GM12878 (cell line): ENCODE results near the gene MRTFA. TPM values are rescaled to one million over a fixed set of nuclear protein-coding genes. Genes with fewer than 3 reads are reported as not detected.

Experiments used
- ATAC-seq: fragments of 200-7000 bp; cut with Tn5 transposase; 3 replicates; pipeline ENCODE4 v1.9.1; 2020; ENCODE audit warnings: mild to moderate bottlenecking, moderate library complexity
- BruUV-seq: library from RNA; stranded (reverse); fragments of 400-500 nt; replicated peaks from 2 replicates; lab custom pipeline; 2021; lab: Mats Ljungman, UMichigan
- CTCF ChIA-PET: fragments of 300-600 bp; sonication (Branson Sonifier 250); formaldehyde crosslinking; extraction: SDS; loops from one replicate; lab custom pipeline; 2021; ENCODE audit warnings: inconsistent platforms; lab: Yijun Ruan, JAX
- POLR2A ChIA-PET: fragments of 350-600 bp; formaldehyde crosslinking; extraction: SDS; loops from one replicate; lab custom pipeline; 2021; ENCODE audit warnings: inconsistent platforms; lab: Charles Lee
- RAD21 ChIA-PET: fragments of 300-600 bp; sonication (Branson Sonifier 250); formaldehyde crosslinking; loops from one replicate; lab custom pipeline; 2023; ENCODE audit warnings: antibody characterized with exemption; ENCODE audit not compliant: unreplicated experiment; lab: Charles Lee
- SMC1A ChIA-PET: fragments of 300-600 bp; sonication (Branson Sonifier 250); formaldehyde crosslinking; loops from one replicate; lab custom pipeline; 2023; ENCODE audit not compliant: unreplicated experiment, uncharacterized antibody; lab: Charles Lee
- DNase-seq: peaks from one replicate; pipeline ENCODE4 v3.0.0-alpha.2; 2011; ENCODE audit warnings: low read depth, low spot score
- FAIRE-seq: peaks from 3 replicates; lab custom pipeline; 2011; peaks lifted over from hg19 to GRCh38; lab: Jason Lieb, UNC
- H2AFZ ChIP-seq: 2 replicates; pipeline ENCODE4 v1.6.0; 2011; ENCODE audit warnings: low read depth, low read length, control low read depth; ENCODE audit not compliant: control insufficient read depth
- H3K27ac ChIP-seq: 2 replicates; pipeline ENCODE4 v1.5.1; 2011; ENCODE audit warnings: control low read depth; ENCODE audit not compliant: control insufficient read depth, insufficient read depth
- H3K27me3 ChIP-seq, 2 experiments: replicated peaks in 1 of 2; 2 replicates each; pipeline versions ENCODE4 v1.6.0 to v1.6.1; 2011; ENCODE audit warnings: low read length in 1 of 2; ENCODE audit not compliant: control insufficient read depth in 2 of 2, insufficient read depth in 2 of 2
- H3K36me3 ChIP-seq, 2 experiments: 2 replicates each; pipeline ENCODE4 v1.5.1; 2011; ENCODE audit warnings: low read length in 1 of 2; ENCODE audit not compliant: control insufficient read depth in 2 of 2, insufficient read depth in 2 of 2
- H3K4me1 ChIP-seq: 2 replicates; pipeline ENCODE4 v1.6.1; 2011; ENCODE audit warnings: mild to moderate bottlenecking, low read length, moderate library complexity, mixed read lengths; ENCODE audit not compliant: control insufficient read depth, insufficient read depth
- H3K4me2 ChIP-seq: 2 replicates; pipeline ENCODE4 v1.6.0; 2011; ENCODE audit warnings: control low read depth; ENCODE audit not compliant: control insufficient read depth, insufficient read depth
- H3K4me3 ChIP-seq: fragments of 200-600 bp; sonication (generic); 2 replicates; pipeline ENCODE4 v1.5.1; 2016
- H3K79me2 ChIP-seq: 2 replicates; pipeline ENCODE4 v1.6.0; 2011; ENCODE audit warnings: low read length; ENCODE audit not compliant: control insufficient read depth, insufficient read depth
- H3K9ac ChIP-seq: 2 replicates; pipeline ENCODE4 v1.8.0; 2011; ENCODE audit warnings: low read length, control low read depth, mixed read lengths; ENCODE audit not compliant: control insufficient read depth, insufficient read depth
- H3K9me3 ChIP-seq: replicated peaks from 3 replicates; pipeline ENCODE4 v1.5.1; 2011; ENCODE audit warnings: mild to moderate bottlenecking, low read length; ENCODE audit not compliant: control insufficient read depth, insufficient read depth
- H4K20me1 ChIP-seq: 2 replicates; pipeline ENCODE4 v1.6.0; 2011; ENCODE audit not compliant: control insufficient read depth, insufficient read depth
- FOXM1 ChIP-seq: IDR thresholded peaks from 2 replicates; pipeline ENCODE4 v1.6.1; 2012; ENCODE audit warnings: low read depth, mild to moderate bottlenecking, inconsistent platforms, low read length, moderate library complexity
- KLF5 ChIP-seq: fragments of 450-650 bp; IDR thresholded peaks from 2 replicates; pipeline ENCODE4 v1.6.1; 2014; ENCODE audit warnings: mild to moderate bottlenecking; ENCODE audit not compliant: partially characterized antibody
- LARP7 ChIP-seq: fragments of 450-650 bp; IDR thresholded peaks from 2 replicates; pipeline ENCODE4 v1.6.1; 2017; ENCODE audit warnings: mild to moderate bottlenecking
- MYB ChIP-seq: fragments of 150-350 bp; IDR thresholded peaks from 2 replicates; pipeline ENCODE4 v1.6.1; 2014; ENCODE audit warnings: mild to moderate bottlenecking, low read depth, low read length, borderline replicate concordance
- NKRF ChIP-seq: fragments of 450-650 bp; conservative IDR thresholded peaks from 2 replicates; pipeline ENCODE4 v1.6.1; 2017; ENCODE audit warnings: mild to moderate bottlenecking, moderate library complexity
- POU2F2 ChIP-seq: IDR thresholded peaks from 3 replicates; pipeline ENCODE4 v1.6.1; 2011; ENCODE audit warnings: low read depth, mild to moderate bottlenecking, low read length, borderline replicate concordance
- RUNX3 ChIP-seq: IDR thresholded peaks from 2 replicates; pipeline ENCODE4 v1.6.1; 2012; ENCODE audit warnings: low read length, inconsistent platforms
- SMARCA5 ChIP-seq: fragments of 450-650 bp; IDR thresholded peaks from 2 replicates; pipeline ENCODE4 v1.6.1; 2017; ENCODE audit warnings: mild to moderate bottlenecking
- SP1 ChIP-seq: IDR thresholded peaks from one replicate; pipeline ENCODE4 v1.6.1; 2011; ENCODE audit warnings: low read depth, low read length
- STAT1 ChIP-seq: fragments of 450-650 bp; conservative IDR thresholded peaks from 2 replicates; pipeline ENCODE4 v1.6.1; 2014; ENCODE audit warnings: antibody characterized with exemption, mild to moderate bottlenecking
- ZBTB33 ChIP-seq: fragments of 450-650 bp; IDR thresholded peaks from 2 replicates; pipeline ENCODE4 v1.6.1; 2017; ENCODE audit warnings: mild to moderate bottlenecking
- WGBS: methylation state at CpG from one replicate; pipeline ENCODE4 v1.1.6; 2016; ENCODE audit warnings: low lambda C conversion rate; ENCODE audit not compliant: insufficient replicate concordance, insufficient coverage; ENCODE audit errors: missing lambda C conversion rate; 5-methylcytosine and 5-hydroxymethylcytosine counted together
- in situ Hi-C: fragments of 300-500 bp; cut with MboI; formaldehyde crosslinking; loops from 9 replicates; pipeline ENCODE4 v1.14.3; 2018; ENCODE audit warnings: mixed read lengths
- intact Hi-C: fragments of 100-400 bp; cut with micrococcal nuclease; formaldehyde crosslinking; loops from one replicate; pipeline ENCODE4 v1.14.2; 2022; ENCODE audit not compliant: unreplicated experiment
- polyA plus RNA-seq, 11 experiments: library from polyadenylated mRNA; depleted of rRNA in 4 of 11; unstranded in 6 of 11; stranded (reverse) in 5 of 11; fragments of >200 nt; fragmentation: Nextera tagmentation in 4 of 11; fragmentation: Illumina TruSeq in 1 of 11; extraction: Ambion mirVana in 4 of 11; extraction: Trizol in 1 of 11; gene quantifications; 1 replicate in 1 of 11; 2 replicates in 10 of 11; pipeline versions ENCODE4 v1.2.1 to v1.2.3, GENCODE V29; 2011 to 2016; ENCODE audit warnings: inconsistent platforms in 2 of 11, missing spikeins in 2 of 11, low read depth in 1 of 11
- total RNA-seq, 4 experiments: library from RNA; depleted of rRNA in 3 of 4; stranded (reverse); fragments of >200 nt in 3 of 4; fragmentation: Illumina TruSeq in 1 of 4; extraction: Trizol in 1 of 4; gene quantifications; 2 replicates each; pipeline versions ENCODE4 v1.2.1 to v1.2.3, GENCODE V29; 2013 to 2021

The MRTFA gene
- total and polyA plus RNA-seq, 10 of the 15 experiments (the other 5 are each of a cell fraction or from before 2014, with no cell fraction given), result 2.0 to 63.9 (median 17.9) TPM

- no peak overlapping the region for H3K9ac ChIP-seq
- no TSS peak for BruUV-seq
- TF ChIP-seq ZBTB33 (no peak), LARP7 (no peak), POU2F2 (no peak), MYB (no peak), SP1 (no peak), SMARCA5 (no peak), KLF5 (no peak), RUNX3 (no peak), FOXM1 (no peak), STAT1 (no peak), NKRF (no peak)
- intact Hi-C loops (no loop called here), in situ Hi-C loops (no loop called here)
- POLR2A ChIA-PET, result interaction anchor here (1.3 kb wide), 1 partner anchor 20 kb away, joined by 4 read pairs; no protein-coding TSS in a partner anchor
- 96% methylated on average over 4 of the region's 4 CpGs for WGBS
- H3K4me2 ChIP-seq, result no peak overlapping the region
- SMC1A ChIA-PET, result interaction anchor here (0.8 to 1.8 kb wide), 4 partner anchors 9 to 90 kb away, joined by 3 to 5 read pairs (median 4); no protein-coding TSS in a partner anchor
- no peak overlapping the region for H3K4me3 ChIP-seq
- H3K79me2 ChIP-seq, result no peaks in the 10 kb centered on the region; the same call in 1 of the 2 replicates
- no peak for ATAC-seq
- peaks cover 36% of the 10 kb centered on the region for H3K4me1 ChIP-seq
- H3K27ac ChIP-seq, result no peak overlapping the region
- no peaks in the 10 kb centered on the region for H3K27me3 ChIP-seq
- H3K9me3 ChIP-seq, result no peaks in the 10 kb centered on the region
- RAD21 ChIA-PET, result interaction anchor here (1.1 kb wide), 1 partner anchor 40 kb away, joined by 3 read pairs; no protein-coding TSS in a partner anchor
- H4K20me1 ChIP-seq, result peaks cover 2% of the 10 kb centered on the region; the same call in 1 of the 2 replicates
- no peak for DNase-seq
- CTCF ChIA-PET, result interaction anchor here (1.4 to 1.6 kb wide), 2 partner anchors 40 to 49 kb away, joined by 4 to 6 read pairs; no protein-coding TSS in a partner anchor
- FAIRE-seq, result no peak
- no peak overlapping the region for H2AFZ ChIP-seq
- peaks cover 2 to 10% of the 10 kb centered on the region in 2 experiments; a peak in 3 of 4 replicates for H3K36me3 ChIP-seq
Observed at GRCh38 chr22:40396882-40397281, 239.6 kb downstream of the MRTFA start.
